ENCODE results near the gene WNK4. TPM values are rescaled to one million over a fixed set of nuclear protein-coding genes. Genes with fewer than 3 reads are reported as not detected.

WNK4 gene
- total and polyA plus RNA-seq, 9 of the 15 experiments (the other 6 are each of a cell fraction or from before 2014, with no cell fraction given): 0.32 to 25.8 (median 4.5) TPM

DNA sequence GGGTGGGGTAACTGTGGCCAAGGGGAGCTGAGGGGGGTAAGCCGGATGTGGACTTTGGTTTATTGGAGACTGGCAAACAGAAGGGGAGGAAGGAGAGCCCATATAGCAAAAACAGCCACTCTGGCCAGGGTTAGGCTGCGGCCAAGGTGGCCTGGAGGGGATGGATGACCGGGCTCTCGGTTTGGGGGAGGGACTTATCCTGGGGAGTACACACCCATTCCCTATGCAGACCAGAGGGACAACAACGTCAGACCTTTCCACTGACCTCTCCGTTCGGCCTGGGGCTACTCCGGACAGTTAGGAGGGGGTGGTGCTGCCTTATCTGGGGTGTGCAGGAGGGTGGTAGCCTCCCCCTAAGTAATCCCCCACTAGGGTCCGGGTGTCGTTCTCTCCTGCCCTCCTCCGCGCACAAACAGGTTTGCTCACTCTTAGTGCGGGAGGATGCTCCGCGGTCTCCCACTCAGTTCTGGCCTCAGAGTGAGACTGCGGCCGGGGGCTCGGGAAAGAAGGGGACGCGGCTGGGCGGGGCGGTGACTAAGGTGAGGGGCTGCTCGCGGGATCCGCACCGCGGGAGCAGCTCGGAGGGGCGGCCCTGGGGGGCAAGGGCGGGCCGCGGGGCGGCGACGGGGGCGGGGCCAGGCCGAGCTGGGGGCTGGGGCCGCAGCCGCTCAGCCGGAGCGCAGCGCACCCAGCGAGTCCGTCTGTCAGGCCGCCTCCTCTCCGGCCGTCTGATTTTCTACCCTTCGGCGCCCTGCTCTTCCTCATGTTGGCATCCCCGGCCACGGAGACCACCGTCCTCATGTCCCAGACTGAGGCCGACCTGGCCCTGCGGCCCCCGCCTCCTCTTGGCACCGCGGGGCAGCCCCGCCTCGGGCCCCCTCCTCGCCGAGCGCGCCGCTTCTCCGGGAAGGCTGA, at the start of gene WNK4 (continued):
- TF ChIP-seq, protein P1, sequence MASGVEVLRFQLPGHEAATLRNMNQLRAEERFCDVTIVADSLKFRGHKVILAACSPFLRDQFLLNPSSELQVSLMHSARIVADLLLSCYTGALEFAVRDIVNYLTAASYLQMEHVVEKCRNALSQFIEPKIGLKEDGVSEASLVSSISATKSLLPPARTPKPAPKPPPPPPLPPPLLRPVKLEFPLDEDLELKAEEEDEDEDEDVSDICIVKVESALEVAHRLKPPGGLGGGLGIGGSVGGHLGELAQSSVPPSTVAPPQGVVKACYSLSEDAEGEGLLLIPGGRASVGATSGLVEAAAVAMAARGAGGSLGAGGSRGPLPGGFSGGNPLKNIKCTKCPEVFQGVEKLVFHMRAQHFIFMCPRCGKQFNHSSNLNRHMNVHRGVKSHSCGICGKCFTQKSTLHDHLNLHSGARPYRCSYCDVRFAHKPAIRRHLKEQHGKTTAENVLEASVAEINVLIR (CRISPR knock-in tag; IDR thresholded peaks at IDR 0.05): no peak; the same call in 1 of the 2 replicates
- TF ChIP-seq RHOXF2B (CRISPR knock-in tag; conservative IDR thresholded peaks at IDR 0.05) (no peak), RFX1 (IDR thresholded peaks at IDR 0.05) (no peak), PCBP2 (IDR thresholded peaks at IDR 0.05; ENCODE audit: low read depth, low read length, poor library complexity, severe bottlenecking) (no peak), ZC3H8 (IDR thresholded peaks at IDR 0.05) (no peak), MCM2 (IDR thresholded peaks at IDR 0.05; ENCODE audit: low read depth) (no peak), NR4A1 (CRISPR knock-in tag; IDR thresholded peaks at IDR 0.05) (no peak), NR4A1 (tag; IDR thresholded peaks at IDR 0.05) (no peak), SNRNP70 (optimal IDR thresholded peaks at IDR 0.05; ENCODE audit: low read depth, low read length) (no peak)
- TF ChIP-seq, protein P2, sequence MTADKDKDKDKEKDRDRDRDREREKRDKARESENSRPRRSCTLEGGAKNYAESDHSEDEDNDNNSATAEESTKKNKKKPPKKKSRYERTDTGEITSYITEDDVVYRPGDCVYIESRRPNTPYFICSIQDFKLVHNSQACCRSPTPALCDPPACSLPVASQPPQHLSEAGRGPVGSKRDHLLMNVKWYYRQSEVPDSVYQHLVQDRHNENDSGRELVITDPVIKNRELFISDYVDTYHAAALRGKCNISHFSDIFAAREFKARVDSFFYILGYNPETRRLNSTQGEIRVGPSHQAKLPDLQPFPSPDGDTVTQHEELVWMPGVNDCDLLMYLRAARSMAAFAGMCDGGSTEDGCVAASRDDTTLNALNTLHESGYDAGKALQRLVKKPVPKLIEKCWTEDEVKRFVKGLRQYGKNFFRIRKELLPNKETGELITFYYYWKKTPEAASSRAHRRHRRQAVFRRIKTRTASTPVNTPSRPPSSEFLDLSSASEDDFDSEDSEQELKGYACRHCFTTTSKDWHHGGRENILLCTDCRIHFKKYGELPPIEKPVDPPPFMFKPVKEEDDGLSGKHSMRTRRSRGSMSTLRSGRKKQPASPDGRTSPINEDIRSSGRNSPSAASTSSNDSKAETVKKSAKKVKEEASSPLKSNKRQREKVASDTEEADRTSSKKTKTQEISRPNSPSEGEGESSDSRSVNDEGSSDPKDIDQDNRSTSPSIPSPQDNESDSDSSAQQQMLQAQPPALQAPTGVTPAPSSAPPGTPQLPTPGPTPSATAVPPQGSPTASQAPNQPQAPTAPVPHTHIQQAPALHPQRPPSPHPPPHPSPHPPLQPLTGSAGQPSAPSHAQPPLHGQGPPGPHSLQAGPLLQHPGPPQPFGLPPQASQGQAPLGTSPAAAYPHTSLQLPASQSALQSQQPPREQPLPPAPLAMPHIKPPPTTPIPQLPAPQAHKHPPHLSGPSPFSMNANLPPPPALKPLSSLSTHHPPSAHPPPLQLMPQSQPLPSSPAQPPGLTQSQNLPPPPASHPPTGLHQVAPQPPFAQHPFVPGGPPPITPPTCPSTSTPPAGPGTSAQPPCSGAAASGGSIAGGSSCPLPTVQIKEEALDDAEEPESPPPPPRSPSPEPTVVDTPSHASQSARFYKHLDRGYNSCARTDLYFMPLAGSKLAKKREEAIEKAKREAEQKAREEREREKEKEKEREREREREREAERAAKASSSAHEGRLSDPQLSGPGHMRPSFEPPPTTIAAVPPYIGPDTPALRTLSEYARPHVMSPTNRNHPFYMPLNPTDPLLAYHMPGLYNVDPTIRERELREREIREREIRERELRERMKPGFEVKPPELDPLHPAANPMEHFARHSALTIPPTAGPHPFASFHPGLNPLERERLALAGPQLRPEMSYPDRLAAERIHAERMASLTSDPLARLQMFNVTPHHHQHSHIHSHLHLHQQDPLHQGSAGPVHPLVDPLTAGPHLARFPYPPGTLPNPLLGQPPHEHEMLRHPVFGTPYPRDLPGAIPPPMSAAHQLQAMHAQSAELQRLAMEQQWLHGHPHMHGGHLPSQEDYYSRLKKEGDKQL (CRISPR knock-in tag; IDR thresholded peaks at IDR 0.05; ENCODE audit: borderline replicate concordance): no peak

Data from K562 (cell line).